ENCODE data around the gene S100A14. TPM values are rescaled to one million over a fixed set of nuclear protein-coding genes. Genes with fewer than 3 reads are reported as not detected.

Gene S100A14
- total and polyA plus RNA-seq, 4 donors, result 1.7 to 4.4 (median 3.3) TPM

DNA sequence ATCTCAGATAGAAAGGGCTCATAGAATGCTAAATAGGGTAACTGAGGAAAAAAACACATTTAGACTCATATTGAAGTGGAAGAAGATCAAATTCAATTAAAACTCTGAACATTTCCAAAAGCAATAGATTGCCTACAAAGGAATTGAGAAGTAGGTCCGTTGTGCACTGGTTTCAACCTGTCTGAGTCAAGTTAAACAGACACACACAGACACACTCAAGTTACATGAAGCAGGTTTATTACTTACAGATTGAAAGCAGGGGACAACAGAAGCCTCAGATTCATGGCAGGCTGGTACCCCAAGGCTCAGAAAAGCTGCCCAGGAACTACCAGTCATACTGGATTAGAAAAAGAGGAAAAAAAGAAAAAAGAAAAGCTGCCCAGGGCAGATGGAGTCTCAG, 29.8 kb downstream of the S100A14 start:
- Histone ChIP-seq H3K9ac (ENCODE audit: low read depth in 1 of 2, low read length in 2 of 2) (no peak overlapping the region), H3K27ac (ENCODE audit: low read depth in 1 of 2, low read length in 2 of 2) (no peak overlapping the region), H3K4me3 (ENCODE audit: low read depth in 1 of 3, low read length in 3 of 3) (no peak overlapping the region), H3K9me3 (ENCODE audit: control insufficient read depth in 4 of 4, low read length in 3 of 4) (no peaks in the 10 kb centered on the region), H3K27me3 (ENCODE audit: control insufficient read depth in 4 of 4, insufficient read depth in 4 of 4, low read length in 3 of 4) (no peaks in the 10 kb centered on the region), H3K4me1 (ENCODE audit: control insufficient read depth in 4 of 4, insufficient read depth in 4 of 4, low read length in 3 of 4) (no peaks in the 10 kb centered on the region), H3K36me3 (ENCODE audit: control insufficient read depth in 4 of 4, insufficient read depth in 3 of 4, low read depth in 1 of 4, low read length in 3 of 4) (no peaks in the 10 kb centered on the region)
- no peak for TF ChIP-seq FOXA1 (IDR thresholded peaks at IDR 0.05)
- no peak for TF ChIP-seq NR2F2 (IDR thresholded peaks at IDR 0.05)
- no peak for TF ChIP-seq FOXA2 (IDR thresholded peaks at IDR 0.05)
- no peak for TF ChIP-seq ATF3 (IDR thresholded peaks at IDR 0.05)
- no peak for TF ChIP-seq REST (IDR thresholded peaks at IDR 0.05)
- no peak for TF ChIP-seq SP1 (IDR thresholded peaks at IDR 0.05)
- WGBS, result 76% methylated on average over 1 of the region's 1 CpG
- DNase-seq (ENCODE audit: low spot score), result no peak

DNA sequence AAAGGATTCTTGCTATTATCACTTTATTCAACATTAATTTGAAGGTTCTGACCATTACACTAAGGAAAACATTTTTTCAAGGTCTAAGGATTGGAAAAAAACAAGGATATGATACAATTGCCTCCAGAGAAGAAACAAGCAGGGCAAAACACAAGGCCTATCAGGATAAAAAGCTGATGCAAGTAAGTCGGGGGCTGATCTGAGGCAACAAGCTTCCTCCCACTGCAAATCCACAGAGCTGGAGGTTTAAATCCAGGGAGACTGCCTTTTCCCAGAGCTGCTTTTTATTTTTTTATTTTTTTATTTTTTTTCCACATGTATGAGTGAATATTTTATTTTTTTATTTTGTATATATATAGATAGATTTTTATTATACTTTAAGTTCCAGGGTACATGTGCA, 31.1 kb downstream of the S100A14 start:
- H3K27me3 ChIP-seq (ENCODE audit: control insufficient read depth in 4 of 4, insufficient read depth in 4 of 4, low read length in 3 of 4), result no peaks in the 10 kb centered on the region
- H3K4me3 ChIP-seq (ENCODE audit: low read depth in 1 of 3, low read length in 3 of 3), result no peak overlapping the region
- 84% methylated on average over 1 of the region's 1 CpG for WGBS
- H3K9ac ChIP-seq (ENCODE audit: low read depth in 1 of 2, low read length in 2 of 2), result no peak overlapping the region
- TF ChIP-seq, protein P1, sequence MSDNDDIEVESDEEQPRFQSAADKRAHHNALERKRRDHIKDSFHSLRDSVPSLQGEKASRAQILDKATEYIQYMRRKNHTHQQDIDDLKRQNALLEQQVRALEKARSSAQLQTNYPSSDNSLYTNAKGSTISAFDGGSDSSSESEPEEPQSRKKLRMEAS (IDR thresholded peaks at IDR 0.05), result no peak
- TF ChIP-seq NR2F2 (IDR thresholded peaks at IDR 0.05), result no peak
- TF ChIP-seq FOXA2 (IDR thresholded peaks at IDR 0.05), result no peak
- no peak for TF ChIP-seq TAF1 (conservative IDR thresholded peaks at IDR 0.05)
- TF ChIP-seq YY1 (IDR thresholded peaks at IDR 0.05), result no peak
- no peak for TF ChIP-seq EGR1 (IDR thresholded peaks at IDR 0.05; ENCODE audit: low read depth in 2 of 2)
- no peak for TF ChIP-seq ATF3 (IDR thresholded peaks at IDR 0.05)
- TF ChIP-seq HNF4A (conservative IDR thresholded peaks at IDR 0.05), result no peak
- no peaks in the 10 kb centered on the region for H3K9me3 ChIP-seq (ENCODE audit: control insufficient read depth in 4 of 4, low read length in 3 of 4)
- DNase-seq (ENCODE audit: low spot score), result no peak
- H3K36me3 ChIP-seq (ENCODE audit: control insufficient read depth in 4 of 4, insufficient read depth in 3 of 4, low read depth in 1 of 4, low read length in 3 of 4), result no peaks in the 10 kb centered on the region
- no peaks in the 10 kb centered on the region for H3K4me1 ChIP-seq (ENCODE audit: control insufficient read depth in 4 of 4, insufficient read depth in 4 of 4, low read length in 3 of 4)
- H3K27ac ChIP-seq (ENCODE audit: low read depth in 1 of 2, low read length in 2 of 2), result no peak overlapping the region

GRCh38 chr1:153583976-153584375, 32.1 kb downstream of the S100A14 start:
- Histone ChIP-seq H3K36me3 (ENCODE audit: control insufficient read depth in 4 of 4, insufficient read depth in 3 of 4, low read depth in 1 of 4, low read length in 3 of 4) (no peaks in the 10 kb centered on the region), H3K4me3 (ENCODE audit: low read depth in 1 of 3, low read length in 3 of 3) (no peak overlapping the region), H3K27me3 (ENCODE audit: control insufficient read depth in 4 of 4, insufficient read depth in 4 of 4, low read length in 3 of 4) (no peaks in the 10 kb centered on the region), H3K27ac (ENCODE audit: low read depth in 1 of 2, low read length in 2 of 2) (no peak overlapping the region), H3K9me3 (ENCODE audit: control insufficient read depth in 4 of 4, low read length in 3 of 4) (no peaks in the 10 kb centered on the region), H3K9ac (ENCODE audit: low read depth in 1 of 2, low read length in 2 of 2) (no peak overlapping the region), H3K4me1 (ENCODE audit: control insufficient read depth in 4 of 4, insufficient read depth in 4 of 4, low read length in 3 of 4) (no peaks in the 10 kb centered on the region)
- no peak for DNase-seq (ENCODE audit: low spot score)
- 86% methylated on average over 2 of the region's 2 CpGs for WGBS
- no peak for TF ChIP-seq EGR1 (IDR thresholded peaks at IDR 0.05; ENCODE audit: low read depth in 2 of 2)
- TF ChIP-seq HNF4A (conservative IDR thresholded peaks at IDR 0.05), result no peak
- TF ChIP-seq REST (IDR thresholded peaks at IDR 0.05), result no peak
- no peak for TF ChIP-seq JUND (IDR thresholded peaks at IDR 0.05)
- TF ChIP-seq ATF3 (IDR thresholded peaks at IDR 0.05), result no peak
- TF ChIP-seq, protein P2, sequence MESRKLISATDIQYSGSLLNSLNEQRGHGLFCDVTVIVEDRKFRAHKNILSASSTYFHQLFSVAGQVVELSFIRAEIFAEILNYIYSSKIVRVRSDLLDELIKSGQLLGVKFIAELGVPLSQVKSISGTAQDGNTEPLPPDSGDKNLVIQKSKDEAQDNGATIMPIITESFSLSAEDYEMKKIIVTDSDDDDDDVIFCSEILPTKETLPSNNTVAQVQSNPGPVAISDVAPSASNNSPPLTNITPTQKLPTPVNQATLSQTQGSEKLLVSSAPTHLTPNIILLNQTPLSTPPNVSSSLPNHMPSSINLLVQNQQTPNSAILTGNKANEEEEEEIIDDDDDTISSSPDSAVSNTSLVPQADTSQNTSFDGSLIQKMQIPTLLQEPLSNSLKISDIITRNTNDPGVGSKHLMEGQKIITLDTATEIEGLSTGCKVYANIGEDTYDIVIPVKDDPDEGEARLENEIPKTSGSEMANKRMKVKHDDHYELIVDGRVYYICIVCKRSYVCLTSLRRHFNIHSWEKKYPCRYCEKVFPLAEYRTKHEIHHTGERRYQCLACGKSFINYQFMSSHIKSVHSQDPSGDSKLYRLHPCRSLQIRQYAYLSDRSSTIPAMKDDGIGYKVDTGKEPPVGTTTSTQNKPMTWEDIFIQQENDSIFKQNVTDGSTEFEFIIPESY (IDR thresholded peaks at IDR 0.05), result no peak
- no peak for TF ChIP-seq HNF4G (IDR thresholded peaks at IDR 0.05)
- no peak for TF ChIP-seq SP1 (IDR thresholded peaks at IDR 0.05)
- TF ChIP-seq FOXA1 (IDR thresholded peaks at IDR 0.05), result no peak
- TF ChIP-seq, protein P3, sequence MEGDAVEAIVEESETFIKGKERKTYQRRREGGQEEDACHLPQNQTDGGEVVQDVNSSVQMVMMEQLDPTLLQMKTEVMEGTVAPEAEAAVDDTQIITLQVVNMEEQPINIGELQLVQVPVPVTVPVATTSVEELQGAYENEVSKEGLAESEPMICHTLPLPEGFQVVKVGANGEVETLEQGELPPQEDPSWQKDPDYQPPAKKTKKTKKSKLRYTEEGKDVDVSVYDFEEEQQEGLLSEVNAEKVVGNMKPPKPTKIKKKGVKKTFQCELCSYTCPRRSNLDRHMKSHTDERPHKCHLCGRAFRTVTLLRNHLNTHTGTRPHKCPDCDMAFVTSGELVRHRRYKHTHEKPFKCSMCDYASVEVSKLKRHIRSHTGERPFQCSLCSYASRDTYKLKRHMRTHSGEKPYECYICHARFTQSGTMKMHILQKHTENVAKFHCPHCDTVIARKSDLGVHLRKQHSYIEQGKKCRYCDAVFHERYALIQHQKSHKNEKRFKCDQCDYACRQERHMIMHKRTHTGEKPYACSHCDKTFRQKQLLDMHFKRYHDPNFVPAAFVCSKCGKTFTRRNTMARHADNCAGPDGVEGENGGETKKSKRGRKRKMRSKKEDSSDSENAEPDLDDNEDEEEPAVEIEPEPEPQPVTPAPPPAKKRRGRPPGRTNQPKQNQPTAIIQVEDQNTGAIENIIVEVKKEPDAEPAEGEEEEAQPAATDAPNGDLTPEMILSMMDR (IDR thresholded peaks at IDR 0.05; ENCODE audit: low read depth, low read length, missing input control), result no peak
- TF ChIP-seq TAF1 (conservative IDR thresholded peaks at IDR 0.05), result no peak
